Left kidney (tissue), 2 donors: ENCODE data around the gene PDCD7. TPM values are rescaled to one million over a fixed set of nuclear protein-coding genes. Genes with fewer than 3 reads are reported as not detected.

ENCODE experiments used
- DNase-seq: peaks from one replicate; pipeline ENCODE4 v3.0.0-alpha.2; 2013
- polyA plus RNA-seq: library from polyadenylated mRNA; unstranded; fragments of 120-200 nt; gene quantifications from one replicate; pipeline ENCODE4 v1.2.1, GENCODE V29; 2013; ENCODE audit not compliant: insufficient read length

Gene PDCD7
- polyA plus RNA-seq, 1 donor, result 36.1 TPM

DNA sequence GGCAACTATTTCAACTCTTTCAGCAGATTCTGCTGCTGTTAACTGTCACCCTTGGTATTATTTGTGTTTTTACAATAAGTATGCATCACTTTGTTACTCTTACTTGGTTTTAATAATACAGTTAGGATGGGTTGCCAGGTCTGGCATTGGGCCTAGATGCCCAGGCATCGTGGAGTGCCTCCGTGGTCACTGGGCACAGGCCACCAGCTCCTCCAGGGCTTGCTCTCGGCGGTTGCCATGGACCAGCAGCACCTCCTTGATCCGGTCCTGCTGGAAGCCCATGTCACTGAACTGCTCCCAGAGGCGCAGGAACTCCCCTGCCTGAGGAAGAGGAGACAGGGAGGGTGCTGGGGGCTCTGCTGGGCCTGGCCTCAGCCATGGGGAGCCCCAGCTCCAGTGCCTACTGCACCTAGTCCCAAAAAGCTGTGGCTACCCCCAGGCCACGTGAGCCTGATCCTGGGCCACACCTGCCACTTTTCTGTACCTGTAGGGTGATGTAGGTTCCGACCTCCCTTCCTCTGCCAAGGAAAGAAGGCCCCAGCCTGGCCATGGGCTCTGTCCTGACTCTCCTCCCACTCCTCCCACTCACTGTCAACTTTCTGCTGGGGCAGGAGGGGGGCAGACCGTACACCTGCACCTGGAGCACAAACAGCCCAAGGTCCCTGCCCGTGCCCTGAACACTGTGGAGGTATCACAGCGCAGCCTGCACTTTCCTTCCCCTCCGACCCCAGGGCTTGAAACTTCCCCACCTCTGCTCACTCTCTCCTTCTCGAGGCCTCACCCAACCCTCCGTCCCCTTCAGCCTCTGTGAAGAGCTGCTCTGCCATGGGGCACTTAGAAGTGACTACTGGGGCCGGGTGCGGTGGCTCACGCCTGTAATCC, 40.5 kb downstream of the PDCD7 start:
- DNase-seq, result no peak

DNA sequence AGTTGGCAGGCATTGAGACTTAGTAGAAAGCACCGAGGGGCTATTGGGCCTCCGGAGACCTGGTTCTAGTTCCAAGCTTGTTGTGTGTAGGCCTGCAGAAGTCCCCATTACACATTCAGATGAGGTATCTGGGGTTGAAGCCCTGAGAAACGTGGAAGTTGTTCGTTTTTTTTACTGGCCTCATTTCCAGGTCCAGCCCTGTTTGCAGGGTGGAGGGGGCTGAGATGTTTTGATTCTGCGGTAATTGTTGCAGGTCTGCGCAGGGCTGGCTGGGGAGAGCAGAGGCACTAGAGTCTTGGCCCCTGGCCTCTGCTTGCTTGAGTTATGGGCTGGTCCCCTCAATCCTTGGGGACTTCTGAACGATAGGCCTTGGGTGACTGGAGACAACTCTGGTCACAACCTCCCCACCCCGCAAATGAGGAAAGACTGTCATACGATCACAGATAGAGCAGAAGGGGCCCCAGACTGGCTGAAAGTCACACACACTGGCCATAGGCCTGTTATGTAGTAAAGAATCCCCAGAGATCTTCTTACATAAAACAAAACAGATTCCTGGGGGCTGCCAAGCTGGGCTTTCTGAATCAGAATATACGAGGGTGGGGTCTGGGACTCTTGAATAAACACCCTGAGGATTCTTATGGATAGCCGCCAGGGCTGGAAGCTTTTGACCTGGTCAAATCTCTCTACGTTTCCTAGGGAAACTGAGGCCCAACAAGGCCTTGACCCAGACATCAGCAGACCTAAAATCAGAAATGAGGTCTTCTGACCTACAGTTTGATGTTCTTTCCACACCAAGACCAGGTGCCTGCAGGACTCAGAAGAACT, 41.5 kb downstream of the PDCD7 start:
- no peak for DNase-seq

DNA sequence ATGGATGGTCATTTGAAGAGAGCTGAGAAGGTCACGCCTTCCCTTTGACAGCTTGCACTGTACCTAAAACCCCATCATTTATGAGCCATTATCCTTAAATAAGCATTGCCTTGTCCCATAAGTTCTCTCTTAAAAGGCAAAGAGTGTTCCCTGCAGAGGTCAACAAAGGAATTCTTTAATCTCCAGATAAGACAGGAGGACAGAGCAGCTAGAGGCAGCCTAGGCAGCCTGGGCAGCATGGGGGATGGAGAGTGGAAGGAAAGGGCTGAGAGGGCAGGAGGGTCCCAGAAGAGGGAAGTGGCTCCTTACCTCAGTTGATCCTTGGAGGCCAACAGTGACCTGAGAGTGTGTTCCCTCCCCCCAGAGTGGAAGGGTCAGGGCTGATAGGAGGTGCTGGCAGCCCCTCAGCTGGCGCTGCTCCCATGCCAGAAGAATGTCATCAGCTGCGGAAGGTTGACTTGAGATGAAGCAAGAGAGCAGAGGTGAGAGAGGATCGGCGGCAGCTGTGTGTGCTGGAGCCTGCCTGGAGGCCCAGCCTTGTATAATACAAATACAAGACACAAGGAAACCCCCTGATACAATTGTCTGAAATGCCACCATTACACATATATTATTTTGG, 44.3 kb downstream of the PDCD7 start:
- DNase-seq, result no peak

DNA sequence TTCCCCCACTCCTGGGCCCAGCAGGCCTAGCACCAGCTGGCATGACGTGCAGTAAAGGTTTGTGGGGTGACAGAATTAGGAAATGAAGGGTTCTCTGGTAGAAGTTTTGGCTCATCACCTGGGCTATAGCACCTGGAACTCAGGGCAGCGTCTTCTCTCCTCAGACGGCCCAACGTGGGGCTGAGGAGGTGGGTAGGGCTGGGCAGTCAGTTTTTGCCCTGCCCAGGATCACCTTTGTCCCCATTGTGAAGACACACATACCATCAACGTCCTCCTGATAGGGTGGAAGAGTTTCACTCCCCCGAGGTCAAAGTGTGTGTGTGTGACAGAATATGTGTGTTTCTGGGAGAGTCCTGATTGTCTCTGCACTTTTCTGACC, 45.0 kb downstream of the PDCD7 start:
- no peak for DNase-seq

DNA sequence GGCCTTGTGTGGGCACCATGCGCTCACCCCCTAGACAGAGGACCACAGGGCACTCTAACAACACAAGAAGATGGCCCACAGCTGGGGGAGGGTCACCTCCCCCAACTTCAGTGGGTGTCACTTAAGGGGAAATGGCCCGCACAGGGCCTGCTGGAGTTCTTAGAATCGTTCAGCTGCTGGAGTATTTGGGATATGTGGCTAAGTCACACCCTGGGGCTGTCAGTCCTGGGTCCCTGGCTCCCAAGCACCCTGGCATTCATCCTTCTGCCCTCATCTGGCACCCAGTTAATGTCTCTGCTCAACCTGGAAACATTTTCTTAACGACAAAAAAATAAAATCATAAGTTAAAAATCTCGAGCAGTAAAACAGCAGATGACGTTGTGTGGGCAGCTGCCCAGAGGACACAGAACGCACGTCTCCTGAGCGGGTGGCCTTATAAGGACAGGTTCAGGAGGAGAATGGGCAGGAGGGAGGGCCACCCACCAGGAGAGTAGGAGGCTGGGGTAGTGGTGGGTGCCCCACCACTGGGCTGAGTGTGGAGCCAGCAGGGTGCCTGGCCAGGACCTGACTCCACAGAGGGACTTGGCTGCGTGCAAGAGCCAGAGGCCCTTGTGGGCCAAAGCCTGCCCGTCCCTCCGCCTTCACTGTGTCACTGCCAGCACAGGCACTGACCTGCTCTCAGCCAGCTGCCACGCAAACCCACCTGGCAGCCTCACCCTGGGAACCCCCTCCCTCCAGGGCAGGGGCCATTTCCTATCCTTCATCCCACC, 45.5 kb downstream of the PDCD7 start:
- no peak for DNase-seq

DNA sequence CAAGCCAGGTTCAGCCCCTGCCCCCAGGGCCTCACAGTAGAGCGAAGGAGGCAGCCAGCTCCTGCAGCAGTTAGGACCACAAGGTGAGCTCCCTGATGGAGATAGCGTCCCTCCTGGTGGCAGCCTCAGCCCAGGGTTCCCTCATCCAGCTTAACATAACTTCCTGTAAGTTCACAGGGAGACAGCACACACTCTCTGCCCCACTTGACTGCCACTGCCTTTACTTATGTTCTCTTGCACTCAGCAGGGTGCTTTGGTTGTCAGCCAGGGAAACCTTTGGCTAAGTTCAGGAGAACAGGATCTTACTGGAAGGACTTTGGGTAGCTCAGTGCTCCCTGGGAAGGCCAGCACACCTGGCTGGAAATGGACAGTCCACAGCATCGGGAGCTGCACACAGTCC, 46.2 kb downstream of the PDCD7 start:
- DNase-seq, result no peak

DNA sequence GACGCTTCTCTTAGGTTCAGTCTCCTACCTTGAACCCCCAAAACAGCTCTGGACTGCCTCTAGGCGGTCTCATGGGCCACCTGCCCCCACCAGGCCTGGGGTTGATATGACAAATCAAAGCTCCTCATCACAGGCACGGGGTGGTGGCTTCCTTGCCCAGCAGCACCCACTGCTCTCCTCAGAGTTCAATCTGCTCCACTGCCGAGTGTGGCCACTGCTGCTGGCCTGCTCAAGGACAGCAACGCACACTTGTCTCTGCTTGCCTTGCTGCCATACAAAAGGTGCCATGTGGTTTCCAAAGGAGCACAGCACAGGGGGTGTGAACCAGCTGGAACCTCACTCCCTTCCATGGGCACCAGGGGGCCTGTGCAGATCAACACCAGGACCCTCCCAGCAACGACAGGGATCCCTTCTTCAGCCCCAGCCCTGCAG, 46.9 kb downstream of the PDCD7 start:
- no peak for DNase-seq

DNA sequence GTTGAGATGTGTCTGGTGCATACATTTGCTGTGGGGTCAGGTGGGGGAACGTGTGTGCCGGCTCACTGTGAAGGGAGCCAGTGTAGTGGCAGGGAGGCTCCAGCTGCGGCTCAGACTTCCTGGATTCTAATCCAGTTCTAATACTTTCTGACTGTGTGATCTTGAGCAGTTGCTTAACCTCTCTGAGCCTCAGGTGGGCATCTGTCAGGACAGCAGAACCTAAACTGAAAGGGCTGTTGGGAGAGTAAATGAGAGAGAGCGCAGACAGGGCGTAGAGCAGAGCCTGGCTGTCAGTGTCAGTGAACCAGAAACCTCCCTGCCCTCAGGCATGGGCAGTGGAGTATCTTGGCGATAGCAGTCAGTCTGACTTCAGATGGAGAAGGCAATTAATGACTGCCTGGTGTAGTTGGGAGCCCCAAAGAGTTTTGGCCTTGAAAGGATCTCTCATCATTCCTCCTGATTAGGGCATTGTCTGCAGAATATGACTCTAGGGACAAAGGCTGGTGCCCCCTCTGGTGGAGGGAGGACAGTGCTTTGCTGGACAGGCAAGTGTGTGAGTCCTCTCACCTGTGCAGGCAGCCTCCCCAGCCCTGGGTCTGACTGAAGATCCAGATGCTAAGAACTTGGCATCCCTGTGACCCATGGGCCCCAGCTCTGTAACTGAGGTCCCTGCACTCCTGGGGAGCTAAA, 47.5 kb downstream of the PDCD7 start:
- DNase-seq, result no peak

DNA sequence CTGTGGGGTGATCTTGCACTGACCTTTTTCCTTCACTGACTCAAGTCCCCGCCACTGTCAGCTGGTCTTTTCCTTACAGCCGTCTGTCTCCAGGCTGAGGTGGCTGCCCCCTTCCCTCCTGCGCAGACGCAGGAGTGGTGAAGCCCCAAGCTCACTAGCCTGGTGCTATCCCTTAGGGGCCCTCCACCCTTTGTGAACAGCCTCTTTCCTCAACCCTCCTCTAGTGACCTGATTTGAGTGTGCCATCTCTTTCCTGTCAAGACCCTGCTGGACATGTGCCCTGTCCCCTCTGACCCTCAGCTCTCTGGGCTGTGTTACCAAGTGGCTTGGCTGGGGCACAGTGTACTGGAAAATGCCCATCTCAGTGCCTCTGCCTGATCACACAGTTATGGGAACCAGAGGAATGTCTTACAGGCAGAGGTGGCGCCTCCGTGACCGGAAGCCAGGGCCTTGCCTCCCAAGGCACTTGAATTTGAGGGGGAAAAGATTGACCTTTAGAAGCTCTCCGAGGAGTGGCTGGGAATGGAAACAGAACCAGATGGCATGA, 48.3 kb downstream of the PDCD7 start:
- no peak for DNase-seq

DNA sequence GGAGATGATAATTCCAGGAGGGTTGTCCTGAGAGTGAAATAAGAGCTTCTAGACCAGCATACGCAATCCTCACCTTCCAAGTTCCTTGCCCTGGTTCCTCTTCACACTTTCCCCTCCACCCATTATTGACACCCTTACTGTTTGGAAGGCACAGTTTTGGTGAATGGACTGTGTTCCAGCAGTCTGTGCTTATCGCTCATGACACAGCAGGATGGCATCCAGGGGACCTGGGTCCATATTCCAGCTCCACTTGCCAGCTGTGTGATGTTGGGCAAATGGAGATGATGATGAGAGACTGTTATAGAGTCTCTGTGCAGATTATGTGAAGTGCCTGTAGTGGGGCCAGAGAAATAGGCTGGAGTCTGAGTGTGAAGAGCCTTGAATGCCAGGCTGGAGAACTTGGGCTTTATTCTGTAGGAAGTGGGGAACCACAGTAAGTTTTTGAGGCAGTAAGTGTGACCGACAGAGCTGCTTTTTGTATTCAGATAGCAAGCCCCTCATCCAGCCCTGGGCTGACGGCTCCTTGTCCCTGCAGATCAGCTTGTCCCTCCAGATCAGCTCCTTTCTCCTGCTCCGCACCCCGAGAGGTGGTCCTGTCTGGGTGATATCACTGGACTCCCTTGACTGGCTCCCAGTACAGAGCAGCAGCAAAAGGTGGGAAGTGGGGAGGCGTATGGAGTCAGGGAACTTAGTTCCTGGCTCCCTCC, 49.0 kb downstream of the PDCD7 start:
- no peak for DNase-seq

DNA sequence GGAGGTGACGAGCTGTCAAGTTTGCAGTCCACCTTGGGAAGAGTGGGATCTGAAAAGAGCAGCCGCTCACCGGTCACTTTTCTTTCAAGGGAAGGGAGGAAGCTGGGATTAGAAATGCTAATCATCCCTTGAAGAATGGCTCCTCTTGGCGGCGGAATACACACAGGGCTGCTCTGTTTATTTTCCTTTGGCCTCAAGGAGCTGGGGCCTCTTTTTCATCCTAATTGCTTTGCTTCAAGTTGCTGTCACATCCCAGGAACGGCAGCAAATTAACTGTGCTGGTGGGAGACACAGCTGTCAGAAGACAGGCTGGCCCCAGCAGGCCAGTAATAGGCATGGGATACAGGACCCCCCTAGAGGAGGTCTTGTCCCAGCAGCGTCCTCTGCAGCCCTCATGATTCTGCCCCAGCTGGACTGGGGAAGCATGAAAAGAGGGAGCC, 50.3 kb downstream of the PDCD7 start:
- peak; percentile 70 for DNase-seq

DNA sequence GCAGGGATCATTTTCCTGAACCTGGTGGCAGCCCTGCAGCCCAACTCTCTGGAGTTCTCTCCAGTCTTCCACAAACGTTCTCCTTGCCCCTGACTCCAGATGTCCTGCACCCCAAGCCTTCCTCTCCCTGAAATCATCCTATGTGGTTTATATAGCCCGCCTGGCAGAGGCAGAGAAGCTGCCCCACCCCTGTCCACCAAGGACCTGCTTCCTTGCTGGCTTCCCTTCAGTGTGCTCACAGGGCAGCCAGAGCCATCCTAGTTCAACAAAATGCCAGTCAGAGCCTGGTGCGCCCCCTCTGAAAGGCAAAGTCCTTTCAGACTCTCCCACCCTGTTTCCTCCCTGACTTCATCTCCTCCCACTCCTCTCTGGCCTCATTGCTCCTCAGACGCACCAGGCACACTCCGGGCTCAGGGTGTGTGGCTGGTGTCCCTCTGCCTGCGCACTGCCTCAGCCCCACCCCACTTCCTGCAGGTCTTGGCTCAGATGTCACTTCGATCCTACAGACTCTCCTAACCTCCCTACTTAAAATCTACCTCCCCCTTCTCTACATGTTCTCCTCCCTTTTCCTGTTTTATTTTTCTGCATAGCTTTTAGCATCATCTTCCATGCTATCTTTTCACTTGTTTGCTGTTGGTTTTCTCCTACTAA, 51.2 kb downstream of the PDCD7 start:
- DNase-seq, result no peak

DNA sequence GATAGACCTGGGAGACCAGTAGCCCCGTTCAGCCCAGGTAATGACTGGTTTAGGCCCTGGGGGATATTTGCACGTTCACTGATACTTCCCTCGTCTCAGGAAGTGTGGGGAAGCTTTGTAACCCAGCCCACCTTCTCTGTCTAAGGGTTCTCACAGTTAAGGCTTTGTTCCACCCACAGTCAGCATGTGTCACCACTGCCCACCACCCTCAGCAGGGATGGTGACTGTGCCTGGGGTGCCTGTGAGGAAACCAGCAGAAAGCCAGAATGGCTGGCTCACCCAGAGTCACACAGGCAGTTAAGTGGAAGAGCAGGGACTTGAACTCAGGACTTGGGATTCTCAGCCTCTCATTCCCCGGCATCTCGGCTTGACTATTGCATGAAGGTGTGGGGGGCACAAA, 51.9 kb downstream of the PDCD7 start:
- DNase-seq, result no peak

DNA sequence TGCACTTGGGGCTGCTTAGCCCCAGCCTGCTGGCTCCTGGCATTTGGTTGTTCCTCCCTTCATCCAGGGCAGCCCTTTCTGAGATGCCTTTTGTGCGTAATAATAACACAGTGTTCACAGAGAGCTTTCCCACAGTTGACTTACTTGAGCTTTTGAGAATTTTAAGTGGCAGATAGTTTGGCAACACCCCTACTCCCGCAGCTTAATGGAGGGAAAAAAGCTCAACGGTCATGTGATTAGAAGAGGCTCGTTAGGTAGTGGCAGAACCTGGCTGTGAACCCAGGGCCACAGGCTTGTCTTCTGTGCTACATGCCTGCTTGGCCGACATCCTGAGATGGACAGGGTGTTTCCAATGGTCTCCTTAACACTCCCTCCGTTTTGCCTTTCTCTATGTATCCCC, 52.3 kb downstream of the PDCD7 start:
- DNase-seq, result no peak

DNA sequence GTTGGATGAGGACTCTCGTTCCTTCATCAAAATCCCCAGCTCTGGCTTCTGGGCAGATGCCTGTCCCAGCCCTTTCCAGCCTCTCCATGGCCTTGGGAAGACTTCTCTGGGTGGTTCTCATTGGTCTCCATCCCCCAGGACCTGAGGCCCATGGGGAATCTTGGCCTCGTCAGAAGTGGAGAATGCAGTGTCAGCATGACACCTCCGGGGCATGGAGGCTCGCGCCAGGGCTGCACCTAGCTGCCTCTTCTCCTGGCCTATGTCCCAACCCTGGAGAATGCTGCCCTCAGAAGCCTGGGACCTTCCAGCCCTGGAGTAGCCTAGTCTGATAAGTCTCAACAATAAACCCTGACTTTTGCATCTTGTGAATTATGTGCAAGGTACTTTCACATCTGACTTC, 54.0 kb downstream of the PDCD7 start:
- no peak for DNase-seq

DNA sequence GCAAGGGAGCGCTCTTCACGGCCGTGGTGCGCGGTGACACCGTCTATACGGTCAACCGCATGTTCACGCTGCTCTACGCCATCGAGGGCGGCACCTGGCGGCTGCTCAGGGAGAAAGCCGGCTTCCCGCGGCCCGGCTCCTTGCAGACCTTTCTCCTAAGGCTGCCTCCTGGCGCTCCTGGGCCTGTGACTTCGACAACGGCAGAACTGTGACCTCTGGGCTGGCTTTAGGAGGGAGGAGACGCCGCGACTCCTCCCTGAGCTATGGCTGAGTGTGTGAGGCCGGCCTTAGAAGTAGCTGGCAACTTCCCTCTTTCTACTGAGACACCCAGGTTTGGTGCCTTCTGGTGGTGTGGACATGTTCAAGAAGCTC, 55.6 kb downstream of the PDCD7 start:
- DNase-seq, result peak; percentile 60

DNA sequence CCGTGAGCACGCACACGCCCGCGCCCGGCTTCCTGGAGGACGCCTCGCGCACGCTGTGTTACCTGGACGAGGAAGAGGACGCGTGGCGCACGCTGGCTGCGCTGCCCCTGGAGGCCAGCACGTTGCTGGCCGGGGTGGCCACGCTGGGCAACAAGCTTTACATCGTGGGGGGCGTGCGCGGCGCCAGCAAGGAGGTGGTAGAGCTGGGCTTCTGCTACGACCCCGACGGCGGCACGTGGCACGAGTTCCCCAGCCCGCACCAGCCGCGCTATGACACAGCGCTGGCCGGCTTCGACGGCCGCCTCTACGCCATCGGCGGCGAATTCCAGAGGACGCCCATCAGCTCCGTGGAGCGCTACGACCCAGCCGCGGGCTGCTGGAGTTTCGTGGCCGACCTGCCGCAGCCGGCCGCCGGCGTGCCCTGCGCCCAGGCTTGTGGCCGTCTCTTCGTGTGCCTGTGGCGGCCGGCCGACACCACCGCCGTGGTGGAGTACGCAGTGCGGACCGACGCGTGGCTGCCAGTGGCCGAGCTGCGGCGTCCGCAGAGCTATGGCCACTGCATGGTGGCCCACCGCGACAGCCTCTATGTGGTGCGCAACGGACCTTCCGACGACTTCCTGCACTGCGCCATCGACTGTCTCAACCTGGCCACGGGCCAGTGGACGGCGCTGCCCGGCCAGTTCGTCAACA, 56.2 kb downstream of the PDCD7 start:
- DNase-seq, result no peak

DNA sequence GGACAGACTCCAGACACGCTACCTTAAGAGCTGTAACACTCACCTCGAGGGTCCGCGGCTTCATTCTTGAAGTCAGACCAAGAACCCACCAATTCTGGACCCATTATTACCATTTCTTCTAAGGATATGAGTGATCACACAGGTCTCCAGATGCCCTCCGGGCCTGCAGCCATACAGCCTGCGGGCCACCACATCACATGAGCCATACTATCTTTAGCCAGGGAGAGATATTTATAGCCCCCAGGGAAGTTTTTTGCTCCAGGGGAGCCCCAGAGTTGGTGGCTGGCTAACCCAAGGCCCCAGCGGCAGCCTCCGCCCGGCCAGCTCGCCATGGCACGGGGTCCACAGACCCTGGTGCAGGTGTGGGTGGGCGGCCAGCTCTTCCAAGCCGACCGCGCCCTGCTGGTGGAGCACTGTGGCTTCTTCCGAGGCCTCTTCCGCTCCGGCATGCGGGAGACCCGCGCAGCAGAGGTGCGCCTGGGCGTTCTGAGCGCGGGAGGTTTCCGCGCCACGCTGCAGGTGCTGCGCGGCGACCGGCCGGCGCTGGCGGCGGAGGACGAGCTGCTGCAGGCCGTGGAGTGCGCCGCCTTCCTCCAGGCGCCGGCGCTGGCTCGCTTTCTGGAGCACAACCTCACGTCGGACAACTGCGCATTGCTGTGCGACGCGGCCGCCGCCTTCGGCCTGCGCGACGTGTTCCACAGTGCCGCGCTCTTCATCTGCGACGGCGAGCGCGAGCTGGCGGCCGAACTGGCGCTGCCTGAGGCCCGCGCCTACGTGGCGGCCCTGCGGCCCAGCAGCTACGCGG, 56.9 kb downstream of the PDCD7 start, which contains the start of gene KBTBD13:
KBTBD13 (plus strand) TSS at position 261 of the 805 bp plus-strand sequence; CDS start at position 331, 70 bp downstream.
- no peak for DNase-seq
